Measurements from ENCODE around the gene SYAP1. TPM values are rescaled to one million over a fixed set of nuclear protein-coding genes. Genes with fewer than 3 reads are reported as not detected.

SYAP1 gene
- total and polyA plus RNA-seq, 4 donors = 9.6 to 29.0 (median 21.3) TPM

- Histone ChIP-seq H3K4me3 (ENCODE audit: low read depth in 1 of 3, low read length in 3 of 3) (no peak overlapping the region), H3K36me3 (ENCODE audit: control insufficient read depth in 4 of 4, insufficient read depth in 3 of 4, low read depth in 1 of 4, low read length in 3 of 4) (peaks cover 1 to 29% (median 9%) of the 10 kb centered on the region in 4 donors), H3K4me1 (ENCODE audit: control insufficient read depth in 4 of 4, insufficient read depth in 4 of 4, low read length in 3 of 4) (peaks cover 8 to 32% (median 23%) of the 10 kb centered on the region in 4 donors), H3K9me3 (ENCODE audit: control insufficient read depth in 4 of 4, low read length in 3 of 4) (no peaks in the 10 kb centered on the region), H3K27ac (ENCODE audit: low read depth in 1 of 2, low read length in 2 of 2) (peak overlapping the region; percentile 49 to 79), H3K27me3 (ENCODE audit: control insufficient read depth in 4 of 4, insufficient read depth in 4 of 4, low read length in 3 of 4) (no peaks in the 10 kb centered on the region), H3K9ac (ENCODE audit: low read depth in 1 of 2, low read length in 2 of 2) (no peak overlapping the region)
- TF ChIP-seq CTCF (IDR thresholded peaks at IDR 0.05; ENCODE audit: low read depth, low read length, missing input control) (peak; percentile 32), JUND (IDR thresholded peaks at IDR 0.05) (no peak), FOXA1 (IDR thresholded peaks at IDR 0.05) (no peak), RXRA (IDR thresholded peaks at IDR 0.05) (peak; percentile 40 to 45), TAF1 (conservative IDR thresholded peaks at IDR 0.05) (no peak), HNF4G (IDR thresholded peaks at IDR 0.05) (no peak), EGR1 (IDR thresholded peaks at IDR 0.05; ENCODE audit: low read depth in 2 of 2) (no peak), SP1 (IDR thresholded peaks at IDR 0.05) (no peak), MAX (IDR thresholded peaks at IDR 0.05) (no peak), RAD21 (IDR thresholded peaks at IDR 0.05) (peak; percentile 70 to 75), REST (IDR thresholded peaks at IDR 0.05) (no peak), HNF4A (conservative IDR thresholded peaks at IDR 0.05) (peak; percentile 54 to 67), ZBTB33 (IDR thresholded peaks at IDR 0.05) (no peak), GABPA (IDR thresholded peaks at IDR 0.05 in 1 of 2, conservative IDR thresholded peaks at IDR 0.05 in 1 of 2) (no peak), ATF3 (IDR thresholded peaks at IDR 0.05) (no peak), FOXA2 (IDR thresholded peaks at IDR 0.05) (no peak), YY1 (IDR thresholded peaks at IDR 0.05) (no peak), NR2F2 (IDR thresholded peaks at IDR 0.05) (no peak)
- 36% methylated on average over 12 of the region's 12 CpGs for WGBS
- DNase-seq (ENCODE audit: low spot score) = no peak
Observed at GRCh38 chrX:16743604-16744325, 24.4 kb downstream of the SYAP1 start.

Measured in liver (tissue), 9 donors.